HepG2 (cell line): ENCODE measurements around the gene MXD1. TPM values are rescaled to one million over a fixed set of nuclear protein-coding genes. Genes with fewer than 3 reads are reported as not detected.
A peak's percentile ranks its signal among the peaks of the same experiment; 100 is the strongest.

Source experiments
- FOXJ3 ChIP-seq: sonication (generic); formaldehyde crosslinking; IDR thresholded peaks from 2 replicates; pipeline ENCODE4 v1.4.0; 2020; ENCODE audit warnings: missing genetic modification reagents, mild to moderate bottlenecking, borderline replicate concordance
- HNRNPK ChIP-seq: fragments of 200-400 bp; formaldehyde crosslinking; IDR thresholded peaks from 2 replicates; pipeline ENCODE4 v1.6.1; 2018; ENCODE audit warnings: low read length, low read depth, moderate library complexity, mild to moderate bottlenecking; ENCODE audit not compliant: poor library complexity, severe bottlenecking
- KDM1A ChIP-seq: IDR thresholded peaks from 2 replicates; pipeline ENCODE4 v1.6.1; 2016; ENCODE audit warnings: missing compliant biosample characterization
- MAX ChIP-seq: IDR thresholded peaks from 2 replicates; pipeline ENCODE4 v1.6.1; 2012; ENCODE audit warnings: inconsistent platforms
- NPAS2 ChIP-seq: sonication (generic); formaldehyde crosslinking; IDR thresholded peaks from 2 replicates; pipeline ENCODE4 v1.8.0; 2022; ENCODE audit warnings: mild to moderate bottlenecking, missing genetic modification reagents, borderline replicate concordance
- RXRA ChIP-seq: sonication (generic); formaldehyde crosslinking; IDR thresholded peaks from 2 replicates; pipeline ENCODE4 v1.5.1; 2020; ENCODE audit warnings: missing genetic modification reagents
- SIX4 ChIP-seq: sonication (generic); formaldehyde crosslinking; IDR thresholded peaks from 2 replicates; pipeline ENCODE4 v1.4.0; 2020; ENCODE audit warnings: missing genetic modification reagents
- ZNF574 ChIP-seq: sonication (generic); formaldehyde crosslinking; IDR thresholded peaks from 2 replicates; pipeline ENCODE4 v1.4.0; 2020; ENCODE audit warnings: missing genetic modification reagents
- ZNF615 ChIP-seq: sonication (generic); formaldehyde crosslinking; IDR thresholded peaks from 2 replicates; pipeline ENCODE4 v1.5.0; 2020; ENCODE audit warnings: mild to moderate bottlenecking, missing genetic modification reagents, borderline replicate concordance
- ZNF646 ChIP-seq: sonication (generic); formaldehyde crosslinking; IDR thresholded peaks from 2 replicates; pipeline ENCODE4 v1.9.0; 2021; ENCODE audit warnings: mild to moderate bottlenecking, missing genetic modification reagents
- ZNF672 ChIP-seq: sonication (generic); formaldehyde crosslinking; IDR thresholded peaks from 2 replicates; pipeline ENCODE4 v1.8.1; 2022; ENCODE audit warnings: missing genetic modification reagents
- polyA plus RNA-seq, 8 experiments: library from polyadenylated mRNA; depleted of rRNA in 3 of 8; stranded (reverse) in 7 of 8; unstranded in 1 of 8; fragments of >200 nt; fragmentation: Illumina TruSeq in 4 of 8; extraction: Trizol in 4 of 8; gene quantifications; 2 replicates each; pipeline versions ENCODE4 v1.2.1 to v1.2.3, GENCODE V29; 2011 to 2016; ENCODE audit warnings: low read depth in 4 of 8, missing spikeins in 1 of 8, mixed read lengths in 1 of 8; ENCODE audit not compliant: insufficient read depth in 1 of 8
- total RNA-seq, 5 experiments: library from RNA; depleted of rRNA; stranded (reverse); fragments of >200 nt; fragmentation: Illumina TruSeq; extraction: Trizol; gene quantifications; 2 replicates each; pipeline ENCODE4 v1.2.3, GENCODE V29; 2016; ENCODE audit warnings: low read depth in 1 of 5
- TF ChIP-seq, protein P1 (sequence below): sonication (generic); formaldehyde crosslinking; IDR thresholded peaks from 2 replicates; pipeline ENCODE4 v1.4.0; 2020; ENCODE audit warnings: mild to moderate bottlenecking, low read depth, missing genetic modification reagents
- TF ChIP-seq, protein P2 (sequence below): sonication (generic); formaldehyde crosslinking; IDR thresholded peaks from 2 replicates; pipeline ENCODE4 v1.9.0; 2021; ENCODE audit warnings: missing genetic modification reagents, borderline replicate concordance

Gene MXD1
- total and polyA plus RNA-seq, 2 of the 13 experiments (the other 11 are each of a cell fraction or from before 2014, with no cell fraction given): 6.4 to 14.9 TPM

DNA sequence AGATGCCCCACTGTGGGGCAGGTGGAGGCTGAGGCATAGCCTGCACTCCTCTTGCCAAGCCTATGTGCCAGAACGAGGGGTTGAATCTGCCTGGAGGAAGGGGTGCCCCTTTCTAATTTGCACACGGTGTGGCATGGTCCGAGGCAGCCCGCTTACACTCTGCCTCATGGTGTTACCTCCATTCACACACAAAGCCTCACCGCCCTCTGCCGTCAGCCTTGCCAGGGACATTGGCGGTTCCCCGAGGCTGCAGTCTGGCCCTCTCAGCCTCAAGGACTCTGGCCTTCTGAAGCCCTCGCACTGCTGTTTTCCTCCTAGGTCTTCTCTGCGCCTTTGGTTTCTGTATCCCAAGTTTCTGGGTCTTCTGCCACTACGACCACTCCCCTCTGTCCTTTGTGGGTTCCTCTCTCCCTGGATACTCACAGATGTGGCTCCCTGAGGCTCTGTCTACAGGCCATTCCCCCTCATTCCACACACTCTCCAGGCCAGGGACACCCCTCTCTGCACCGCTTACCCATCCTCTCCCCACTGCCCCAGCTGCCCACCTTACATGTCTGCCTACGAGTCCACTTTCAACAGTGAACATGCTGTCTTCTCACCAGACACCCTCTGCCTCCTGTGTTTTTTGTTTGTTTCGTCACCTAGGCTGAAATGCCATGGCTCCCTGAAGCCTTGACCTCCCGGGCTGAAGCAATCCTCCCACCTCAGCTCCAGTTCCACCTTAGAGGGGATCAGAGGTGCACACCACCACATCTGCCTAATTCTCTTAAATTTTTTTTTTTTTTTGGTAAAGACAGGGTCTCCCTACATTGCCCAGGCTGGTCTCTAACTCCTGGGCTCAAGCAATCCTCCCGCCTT, 54.4 kb downstream of the MXD1 start (continued):
- peak; percentile 45; the same call in 1 of the 2 replicates for TF ChIP-seq ZNF646
- TF ChIP-seq ZNF574 (CRISPR knock-in tag): no peak; the same call in 1 of the 2 replicates
- TF ChIP-seq, protein P1, sequence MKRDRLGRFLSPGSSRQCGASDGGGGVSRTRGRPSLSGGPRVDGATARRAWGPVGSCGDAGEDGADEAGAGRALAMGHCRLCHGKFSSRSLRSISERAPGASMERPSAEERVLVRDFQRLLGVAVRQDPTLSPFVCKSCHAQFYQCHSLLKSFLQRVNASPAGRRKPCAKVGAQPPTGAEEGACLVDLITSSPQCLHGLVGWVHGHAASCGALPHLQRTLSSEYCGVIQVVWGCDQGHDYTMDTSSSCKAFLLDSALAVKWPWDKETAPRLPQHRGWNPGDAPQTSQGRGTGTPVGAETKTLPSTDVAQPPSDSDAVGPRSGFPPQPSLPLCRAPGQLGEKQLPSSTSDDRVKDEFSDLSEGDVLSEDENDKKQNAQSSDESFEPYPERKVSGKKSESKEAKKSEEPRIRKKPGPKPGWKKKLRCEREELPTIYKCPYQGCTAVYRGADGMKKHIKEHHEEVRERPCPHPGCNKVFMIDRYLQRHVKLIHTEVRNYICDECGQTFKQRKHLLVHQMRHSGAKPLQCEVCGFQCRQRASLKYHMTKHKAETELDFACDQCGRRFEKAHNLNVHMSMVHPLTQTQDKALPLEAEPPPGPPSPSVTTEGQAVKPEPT: 0 out of 2 replicates have a peak, but pooled peaks have one; percentile 43
- TF ChIP-seq RXRA (CRISPR knock-in tag): 0 out of 2 replicates have a peak, but pooled peaks have one; percentile 17
- no peak; the same call in 1 of the 2 replicates for TF ChIP-seq KDM1A (CRISPR knock-in tag)
- TF ChIP-seq ZNF615 (CRISPR knock-in tag): no peak
- TF ChIP-seq ZNF672 (CRISPR knock-in tag): no peak
- TF ChIP-seq HNRNPK: no peak
- TF ChIP-seq MAX: peak; percentile 77
- no peak for TF ChIP-seq FOXJ3 (CRISPR knock-in tag)
- TF ChIP-seq SIX4 (CRISPR knock-in tag): no peak
- TF ChIP-seq, protein P2, sequence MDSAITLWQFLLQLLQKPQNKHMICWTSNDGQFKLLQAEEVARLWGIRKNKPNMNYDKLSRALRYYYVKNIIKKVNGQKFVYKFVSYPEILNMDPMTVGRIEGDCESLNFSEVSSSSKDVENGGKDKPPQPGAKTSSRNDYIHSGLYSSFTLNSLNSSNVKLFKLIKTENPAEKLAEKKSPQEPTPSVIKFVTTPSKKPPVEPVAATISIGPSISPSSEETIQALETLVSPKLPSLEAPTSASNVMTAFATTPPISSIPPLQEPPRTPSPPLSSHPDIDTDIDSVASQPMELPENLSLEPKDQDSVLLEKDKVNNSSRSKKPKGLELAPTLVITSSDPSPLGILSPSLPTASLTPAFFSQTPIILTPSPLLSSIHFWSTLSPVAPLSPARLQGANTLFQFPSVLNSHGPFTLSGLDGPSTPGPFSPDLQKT (CRISPR knock-in tag): no peak
- no peak for TF ChIP-seq NPAS2 (CRISPR knock-in tag)
